ENCODE measurements around the gene RASGRF2. TPM values are rescaled to one million over a fixed set of nuclear protein-coding genes. Genes with fewer than 3 reads are reported as not detected.

Gene RASGRF2
- total and polyA plus RNA-seq, 11 donors = 3.6 to 16.6 (median 6.3) TPM

DNA sequence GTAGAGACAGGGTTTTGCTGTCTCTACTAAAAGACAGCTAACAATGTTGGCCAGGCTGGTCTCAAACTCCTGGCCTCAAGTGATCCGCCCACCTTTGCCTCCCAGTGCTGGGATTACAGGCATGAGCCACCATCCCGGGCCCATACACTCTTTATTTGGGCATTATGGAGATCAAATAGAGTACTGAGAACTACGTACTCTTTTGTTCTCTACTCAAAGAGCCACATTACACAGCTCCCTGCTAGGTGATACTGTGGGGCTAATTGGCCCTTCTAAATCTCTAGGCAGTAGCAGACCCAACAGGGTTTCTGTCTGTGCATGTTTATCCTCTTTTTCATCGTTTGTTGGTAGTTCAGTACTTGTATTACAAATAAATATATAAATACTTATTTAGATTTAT is 289.1 kb downstream of the RASGRF2 start:
- TF ChIP-seq CTCF (IDR thresholded peaks at IDR 0.05) (no peak), POLR2A (IDR thresholded peaks at IDR 0.05) (no peak)
- no peak overlapping the region for H3K4me3 ChIP-seq
- peaks cover 0 to 53% (median 27%) of the 10 kb centered on the region in 9 donors for H3K36me3 ChIP-seq
- H3K4me1 ChIP-seq = peaks cover 5 to 83% (median 50%) of the 10 kb centered on the region in 12 donors
- H3K9me3 ChIP-seq = no peaks in the 10 kb centered on the region
- no peak for DNase-seq
- ATAC-seq = no peak
- no peaks in the 10 kb centered on the region for H3K27me3 ChIP-seq
- intact Hi-C loops (cut with DNase I) = loop anchor here in 2 of 10 donors (10.0 kb wide), 1 partner anchor 46 kb away; no protein-coding TSS in a partner anchor
- WGBS, 4 donors = 64 to 81% (median 74%) methylated on average over 4 of the region's 4 CpGs
- peak overlapping the region in 3 of 12 donors; percentile 17 to 95 (median 38) for H3K27ac ChIP-seq

GRCh38 chr5:81250004-81250403 is 289.8 kb downstream of the RASGRF2 start:
- ATAC-seq (no peak), DNase-seq (no peak)
- no peaks in the 10 kb centered on the region for H3K9me3 ChIP-seq
- H3K36me3 ChIP-seq = peaks cover 0 to 57% (median 33%) of the 10 kb centered on the region in 9 donors
- H3K27ac ChIP-seq = peak overlapping the region in 1 of 12 donors; percentile 95
- WGBS, 4 donors = 74 to 92% (median 86%) methylated on average over 1 of the region's 1 CpG
- no peak overlapping the region for H3K4me3 ChIP-seq
- TF ChIP-seq CTCF (IDR thresholded peaks at IDR 0.05) (no peak), POLR2A (IDR thresholded peaks at IDR 0.05) (no peak)
- intact Hi-C loops (cut with DNase I) = no loop called here
- H3K27me3 ChIP-seq = no peaks in the 10 kb centered on the region
- H3K4me1 ChIP-seq = peaks cover 5 to 79% (median 47%) of the 10 kb centered on the region in 12 donors

GRCh38 chr5:81251922-81252321 is 291.8 kb downstream of the RASGRF2 start:
- DNase-seq = peak in 4 of 5 donors; percentile 37 to 51 (median 48)
- H3K4me3 ChIP-seq = no peak overlapping the region
- H3K27ac ChIP-seq = peak overlapping the region in 9 of 12 donors; percentile 1 to 67 (median 59)
- peak; percentile 55 to 74 (median 69) for ATAC-seq
- 43 to 68% (median 52%) methylated on average over 5 of the region's 5 CpGs for WGBS, 4 donors
- no peaks in the 10 kb centered on the region for H3K9me3 ChIP-seq
- H3K27me3 ChIP-seq = no peaks in the 10 kb centered on the region
- no peak for TF ChIP-seq POLR2A (IDR thresholded peaks at IDR 0.05)
- no peak for TF ChIP-seq CTCF (IDR thresholded peaks at IDR 0.05)
- H3K36me3 ChIP-seq = peaks cover 0 to 73% (median 45%) of the 10 kb centered on the region in 9 donors
- peaks cover 5 to 66% (median 33%) of the 10 kb centered on the region in 12 donors for H3K4me1 ChIP-seq
- intact Hi-C loops (cut with DNase I) = no loop called here

GRCh38 chr5:81252904-81253303 is 292.7 kb downstream of the RASGRF2 start:
- no peak overlapping the region for H3K4me3 ChIP-seq
- H3K4me1 ChIP-seq = peaks cover 0 to 56% (median 27%) of the 10 kb centered on the region in 12 donors
- peak overlapping the region in 1 of 12 donors; percentile 66 for H3K27ac ChIP-seq
- no peaks in the 10 kb centered on the region for H3K9me3 ChIP-seq
- WGBS, 4 donors = 84 to 98% (median 97%) methylated on average over 1 of the region's 1 CpG
- TF ChIP-seq POLR2A (IDR thresholded peaks at IDR 0.05) (no peak), CTCF (IDR thresholded peaks at IDR 0.05) (no peak)
- H3K27me3 ChIP-seq = no peaks in the 10 kb centered on the region
- peaks cover 0 to 83% (median 50%) of the 10 kb centered on the region in 9 donors for H3K36me3 ChIP-seq
- DNase-seq (no peak), ATAC-seq (peak in 1 of 4 donors; percentile 7)
- intact Hi-C loops (cut with DNase I) = no loop called here
